ENCODE results near the gene OR7C1. TPM values are rescaled to one million over a fixed set of nuclear protein-coding genes. Genes with fewer than 3 reads are reported as not detected.
"Not testable (repeated sequence)": the region's sequence is repeated elsewhere in the genome, so short reads cannot be mapped to it uniquely, and the experiment has no call there.

The OR7C1 gene
- total and polyA plus RNA-seq, 11 donors = 0.02 to 0.28 (median 0.17) TPM; not detected in 8

DNA sequence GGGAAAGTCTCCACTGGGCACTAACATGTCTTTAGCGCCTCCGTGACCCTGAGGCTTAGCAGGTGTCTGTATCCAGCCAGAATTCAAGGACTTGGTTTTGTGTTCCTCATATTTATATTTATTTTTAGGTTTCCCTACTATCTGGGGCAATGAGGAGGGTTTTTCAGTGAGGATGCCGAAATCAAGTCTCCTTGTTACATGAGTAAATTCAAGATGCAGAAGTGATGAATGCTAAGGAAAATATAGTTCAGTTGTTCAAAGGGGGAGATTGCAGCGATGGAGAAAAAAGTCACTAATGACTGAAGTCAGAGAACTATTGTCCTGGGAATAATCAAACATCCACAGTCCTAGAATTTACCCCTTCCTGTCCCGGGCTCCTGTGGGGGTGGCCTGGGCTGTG, 55.8 kb downstream of the OR7C1 start:
- H3K4me1 ChIP-seq = peaks cover 0 to 14% (median 0%) of the 10 kb centered on the region in 12 donors
- H3K27me3 ChIP-seq = peaks cover 0 to 27% (median 3%) of the 10 kb centered on the region in 9 donors
- ATAC-seq (no peak), DNase-seq (no peak)
- H3K4me3 ChIP-seq = no peak overlapping the region
- intact Hi-C loops (cut with DNase I) = no loop called here
- no peak for TF ChIP-seq POLR2A (IDR thresholded peaks at IDR 0.05)
- TF ChIP-seq, protein P1, sequence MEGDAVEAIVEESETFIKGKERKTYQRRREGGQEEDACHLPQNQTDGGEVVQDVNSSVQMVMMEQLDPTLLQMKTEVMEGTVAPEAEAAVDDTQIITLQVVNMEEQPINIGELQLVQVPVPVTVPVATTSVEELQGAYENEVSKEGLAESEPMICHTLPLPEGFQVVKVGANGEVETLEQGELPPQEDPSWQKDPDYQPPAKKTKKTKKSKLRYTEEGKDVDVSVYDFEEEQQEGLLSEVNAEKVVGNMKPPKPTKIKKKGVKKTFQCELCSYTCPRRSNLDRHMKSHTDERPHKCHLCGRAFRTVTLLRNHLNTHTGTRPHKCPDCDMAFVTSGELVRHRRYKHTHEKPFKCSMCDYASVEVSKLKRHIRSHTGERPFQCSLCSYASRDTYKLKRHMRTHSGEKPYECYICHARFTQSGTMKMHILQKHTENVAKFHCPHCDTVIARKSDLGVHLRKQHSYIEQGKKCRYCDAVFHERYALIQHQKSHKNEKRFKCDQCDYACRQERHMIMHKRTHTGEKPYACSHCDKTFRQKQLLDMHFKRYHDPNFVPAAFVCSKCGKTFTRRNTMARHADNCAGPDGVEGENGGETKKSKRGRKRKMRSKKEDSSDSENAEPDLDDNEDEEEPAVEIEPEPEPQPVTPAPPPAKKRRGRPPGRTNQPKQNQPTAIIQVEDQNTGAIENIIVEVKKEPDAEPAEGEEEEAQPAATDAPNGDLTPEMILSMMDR (IDR thresholded peaks at IDR 0.05) = no peak
- H3K9me3 ChIP-seq = no peaks in the 10 kb centered on the region
- H3K36me3 ChIP-seq = no peaks in the 10 kb centered on the region
- H3K27ac ChIP-seq = no peak overlapping the region
- 45 to 56% (median 52%) methylated on average over 5 of the region's 5 CpGs for WGBS, 4 donors

DNA sequence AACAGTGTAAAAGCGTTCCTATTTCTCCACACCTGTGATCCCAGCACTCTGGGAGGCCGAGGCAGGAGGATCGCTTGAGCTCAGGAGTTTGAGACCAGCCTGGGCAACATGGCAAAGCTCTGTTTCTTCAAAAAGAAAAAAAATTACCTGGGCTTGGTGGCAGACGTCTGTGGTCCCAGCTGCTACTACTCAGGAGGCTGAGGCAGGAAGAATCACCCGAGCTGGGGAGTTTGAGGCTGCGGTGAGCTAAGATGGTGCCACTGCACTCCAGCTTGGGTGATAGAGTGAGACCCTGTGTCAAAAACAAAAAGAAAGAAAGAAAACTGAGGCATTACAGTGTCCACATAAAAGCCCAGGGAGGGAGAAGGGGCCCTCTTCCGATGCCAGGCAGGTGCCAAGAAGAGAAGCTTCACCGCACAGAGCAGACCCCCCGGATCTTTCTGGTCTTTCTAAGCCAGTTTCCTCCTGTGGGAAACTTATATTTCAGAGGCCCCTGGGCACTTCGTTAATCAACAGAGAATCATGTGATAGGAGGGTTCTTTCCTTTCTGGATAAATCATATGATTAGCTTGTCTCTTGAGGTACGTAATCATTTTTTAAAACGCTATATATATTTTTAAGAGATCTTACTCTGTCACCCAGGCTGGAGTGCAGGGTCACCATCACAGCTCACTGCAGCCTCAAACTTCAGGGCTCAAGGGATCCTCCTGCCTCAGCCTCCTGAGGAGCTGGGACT, 56.7 kb downstream of the OR7C1 start, which contains the start of gene ADGRE2:
Gene ADGRE2, minus strand, starts transcription at position 451 of the 736 bp plus-strand sequence. CDS start 1,804 bp downstream, outside the sequence.
- H3K27ac ChIP-seq; H3K4me3 ChIP-seq; H3K4me1 ChIP-seq; intact Hi-C loops (cut with DNase I); H3K9me3 ChIP-seq; DNase-seq; H3K36me3 ChIP-seq; ATAC-seq: not testable (repeated sequence)
- WGBS, 4 donors = 69 to 72% (median 71%) methylated on average over 12 of the region's 12 CpGs
- peaks cover 0 to 27% (median 3%) of the 10 kb centered on the region in 9 donors for H3K27me3 ChIP-seq

DNA sequence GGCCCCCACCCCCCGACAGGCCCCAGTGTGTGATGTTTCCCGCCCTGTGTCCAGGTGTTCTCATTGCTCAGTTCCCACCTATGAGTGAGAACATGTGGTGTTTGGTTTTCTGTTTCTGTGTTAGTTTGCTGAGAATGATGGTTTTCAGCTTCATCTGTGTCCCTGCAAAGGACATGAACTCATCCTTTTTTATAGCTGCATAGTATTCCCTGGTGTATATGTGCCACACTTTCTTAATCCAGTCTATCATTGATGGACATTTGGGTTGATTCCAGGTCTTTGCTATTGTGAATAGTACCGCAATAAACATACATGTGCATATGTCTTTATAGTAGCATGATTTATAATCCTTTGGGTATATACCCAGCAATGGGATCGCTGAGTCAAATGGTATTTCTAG, 57.3 kb downstream of the OR7C1 start:
- H3K4me1 ChIP-seq; H3K36me3 ChIP-seq; H3K4me3 ChIP-seq; H3K9me3 ChIP-seq; intact Hi-C loops (cut with DNase I); H3K27ac ChIP-seq; ATAC-seq; DNase-seq: not testable (repeated sequence)
- 91 to 96% (median 94%) methylated on average over 4 of the region's 4 CpGs for WGBS, 4 donors
- peaks cover 0 to 28% (median 3%) of the 10 kb centered on the region in 9 donors for H3K27me3 ChIP-seq

DNA sequence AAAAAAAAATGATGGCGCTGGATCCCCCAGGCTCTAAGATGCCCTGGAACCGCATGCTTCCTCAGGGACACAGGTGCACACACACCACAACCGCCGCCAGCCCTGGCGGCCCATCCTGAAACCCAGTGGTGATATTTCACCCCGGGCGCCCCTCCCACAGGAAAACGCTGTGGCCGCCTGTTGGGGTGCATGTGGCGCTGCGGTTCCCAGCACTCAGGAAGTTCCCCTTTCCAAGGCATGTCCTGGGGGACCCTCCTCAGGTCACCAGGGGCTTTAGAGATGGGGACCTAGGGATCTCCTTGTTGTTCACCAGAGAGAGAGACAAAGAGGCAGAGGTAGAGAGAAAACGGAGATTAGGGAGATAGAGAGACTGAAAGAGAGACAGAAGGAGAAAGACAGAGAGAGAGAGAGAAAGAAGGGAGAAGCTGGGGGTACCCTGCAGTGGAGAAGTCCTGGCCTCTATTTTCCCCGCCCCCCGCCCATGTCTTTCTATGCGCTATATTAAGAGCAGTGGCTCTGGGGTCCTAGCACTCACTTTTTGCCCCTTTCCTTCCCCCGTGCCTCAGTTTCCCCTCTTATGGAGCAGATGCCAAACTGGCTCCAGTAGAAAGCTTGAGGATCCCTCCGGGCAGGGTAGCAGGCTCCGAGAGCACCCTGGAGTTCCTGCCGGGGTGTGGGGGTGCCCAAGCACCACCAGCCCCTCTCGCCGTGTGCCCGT, 59.0 kb downstream of the OR7C1 start:
- intact Hi-C loops (cut with DNase I) = no loop called here
- peak overlapping the region in 1 of 12 donors; percentile 66 for H3K27ac ChIP-seq
- ATAC-seq = peak in 2 of 4 donors; percentile 18 to 26
- peaks cover 0 to 10% (median 0%) of the 10 kb centered on the region in 12 donors for H3K4me1 ChIP-seq
- peak; percentile 13 to 72 (median 35) for DNase-seq
- peak overlapping the region in 10 of 12 donors; percentile 2 to 60 (median 41) for H3K4me3 ChIP-seq
- WGBS, 4 donors = 5 to 7% (median 6%) methylated on average over 22 of the region's 22 CpGs
- H3K36me3 ChIP-seq = peaks cover 0 to 16% (median 0%) of the 10 kb centered on the region in 9 donors
- no peaks in the 10 kb centered on the region for H3K9me3 ChIP-seq
- TF ChIP-seq POLR2A (IDR thresholded peaks at IDR 0.05) = no peak
- TF ChIP-seq, protein P1 (IDR thresholded peaks at IDR 0.05) = no peak
- peaks cover 0 to 33% (median 3%) of the 10 kb centered on the region in 9 donors for H3K27me3 ChIP-seq

DNA sequence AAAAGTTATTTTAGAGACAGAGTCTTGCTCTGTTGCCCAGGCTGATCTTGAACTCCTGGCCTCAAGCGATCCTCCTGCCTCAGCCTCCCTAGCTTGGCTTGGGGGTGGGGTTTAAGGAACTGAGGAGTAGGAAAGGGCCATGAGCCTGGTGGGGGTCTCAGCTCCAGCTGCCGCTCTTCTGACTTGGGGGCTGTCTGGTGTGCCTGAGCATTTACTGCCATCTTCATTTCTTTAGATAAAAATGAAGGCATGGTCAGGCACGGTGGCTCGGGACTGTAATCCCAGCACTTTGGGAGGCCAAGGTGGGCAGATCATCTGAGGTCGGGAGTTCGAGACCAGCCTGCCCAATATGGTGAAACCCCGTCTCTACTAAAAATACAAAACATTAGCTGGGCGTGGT, 59.7 kb downstream of the OR7C1 start:
- H3K9me3 ChIP-seq; H3K4me1 ChIP-seq; DNase-seq; intact Hi-C loops (cut with DNase I); ATAC-seq: not testable (repeated sequence)
- peaks cover 0 to 33% (median 3%) of the 10 kb centered on the region in 9 donors for H3K27me3 ChIP-seq
- WGBS, 4 donors = 69 to 82% (median 79%) methylated on average over 8 of the region's 8 CpGs
- H3K36me3 ChIP-seq = peaks cover 0 to 20% (median 0%) of the 10 kb centered on the region in 9 donors
- peak overlapping the region in 2 of 12 donors; percentile 44 to 60 for H3K4me3 ChIP-seq
- peak overlapping the region in 1 of 12 donors; percentile 66 for H3K27ac ChIP-seq

Measured in heart left ventricle (tissue), 16 donors.